ENCODE data around the gene CADM2. TPM values are rescaled to one million over a fixed set of nuclear protein-coding genes. Genes with fewer than 3 reads are reported as not detected.

CADM2 gene
- total RNA-seq, 1 experiment from 2014 or later, result not detected

DNA sequence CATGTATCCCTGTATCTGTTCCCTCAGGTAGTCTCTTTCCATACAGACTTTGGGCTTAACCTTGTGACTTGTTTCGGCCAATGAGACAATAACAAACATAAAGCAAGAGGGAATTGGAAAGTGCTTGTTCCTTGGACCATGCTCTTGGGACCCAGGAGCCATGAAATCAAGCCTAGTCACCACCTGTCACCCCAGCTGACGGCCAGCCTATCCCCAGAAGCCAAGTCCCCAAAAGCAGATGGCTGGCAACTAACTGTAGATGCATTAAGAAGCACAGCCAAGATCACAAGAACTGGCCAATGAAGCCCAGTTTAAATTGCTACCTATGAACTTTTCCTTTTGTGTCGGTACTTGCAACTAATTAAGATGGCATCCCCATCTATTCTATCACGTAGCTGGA is 822.0 kb downstream of the CADM2 start:
- ATAC-seq (no peak), DNase-seq (ENCODE audit: low read depth, low spot score) (no peak)
- RAD21 ChIA-PET (ENCODE audit: low non-redundant PET in 1 of 2, low total read pairs in 2 of 2, uncharacterized antibody in 2 of 2, unreplicated experiment in 2 of 2), result no interaction called here
- no peak for TF ChIP-seq FOSL1 (IDR thresholded peaks at IDR 0.05; ENCODE audit: low read depth)
- TF ChIP-seq, protein P1, sequence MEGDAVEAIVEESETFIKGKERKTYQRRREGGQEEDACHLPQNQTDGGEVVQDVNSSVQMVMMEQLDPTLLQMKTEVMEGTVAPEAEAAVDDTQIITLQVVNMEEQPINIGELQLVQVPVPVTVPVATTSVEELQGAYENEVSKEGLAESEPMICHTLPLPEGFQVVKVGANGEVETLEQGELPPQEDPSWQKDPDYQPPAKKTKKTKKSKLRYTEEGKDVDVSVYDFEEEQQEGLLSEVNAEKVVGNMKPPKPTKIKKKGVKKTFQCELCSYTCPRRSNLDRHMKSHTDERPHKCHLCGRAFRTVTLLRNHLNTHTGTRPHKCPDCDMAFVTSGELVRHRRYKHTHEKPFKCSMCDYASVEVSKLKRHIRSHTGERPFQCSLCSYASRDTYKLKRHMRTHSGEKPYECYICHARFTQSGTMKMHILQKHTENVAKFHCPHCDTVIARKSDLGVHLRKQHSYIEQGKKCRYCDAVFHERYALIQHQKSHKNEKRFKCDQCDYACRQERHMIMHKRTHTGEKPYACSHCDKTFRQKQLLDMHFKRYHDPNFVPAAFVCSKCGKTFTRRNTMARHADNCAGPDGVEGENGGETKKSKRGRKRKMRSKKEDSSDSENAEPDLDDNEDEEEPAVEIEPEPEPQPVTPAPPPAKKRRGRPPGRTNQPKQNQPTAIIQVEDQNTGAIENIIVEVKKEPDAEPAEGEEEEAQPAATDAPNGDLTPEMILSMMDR (IDR thresholded peaks at IDR 0.05 in 2 of 3, conservative IDR thresholded peaks at IDR 0.05 in 1 of 3; ENCODE audit: borderline replicate concordance in 1 of 3, insufficient read depth in 1 of 3, low read depth in 2 of 3, low read length in 2 of 3), result no peak
- no peak for TF ChIP-seq SRF (IDR thresholded peaks at IDR 0.05; ENCODE audit: low read depth)
- no peak for TF ChIP-seq ZFX (IDR thresholded peaks at IDR 0.05)
- no peak for TF ChIP-seq YY1 (IDR thresholded peaks at IDR 0.05; ENCODE audit: extremely low read depth, insufficient replicate concordance, low read depth, low read length)
- TF ChIP-seq, protein P2, sequence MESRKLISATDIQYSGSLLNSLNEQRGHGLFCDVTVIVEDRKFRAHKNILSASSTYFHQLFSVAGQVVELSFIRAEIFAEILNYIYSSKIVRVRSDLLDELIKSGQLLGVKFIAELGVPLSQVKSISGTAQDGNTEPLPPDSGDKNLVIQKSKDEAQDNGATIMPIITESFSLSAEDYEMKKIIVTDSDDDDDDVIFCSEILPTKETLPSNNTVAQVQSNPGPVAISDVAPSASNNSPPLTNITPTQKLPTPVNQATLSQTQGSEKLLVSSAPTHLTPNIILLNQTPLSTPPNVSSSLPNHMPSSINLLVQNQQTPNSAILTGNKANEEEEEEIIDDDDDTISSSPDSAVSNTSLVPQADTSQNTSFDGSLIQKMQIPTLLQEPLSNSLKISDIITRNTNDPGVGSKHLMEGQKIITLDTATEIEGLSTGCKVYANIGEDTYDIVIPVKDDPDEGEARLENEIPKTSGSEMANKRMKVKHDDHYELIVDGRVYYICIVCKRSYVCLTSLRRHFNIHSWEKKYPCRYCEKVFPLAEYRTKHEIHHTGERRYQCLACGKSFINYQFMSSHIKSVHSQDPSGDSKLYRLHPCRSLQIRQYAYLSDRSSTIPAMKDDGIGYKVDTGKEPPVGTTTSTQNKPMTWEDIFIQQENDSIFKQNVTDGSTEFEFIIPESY (IDR thresholded peaks at IDR 0.05; ENCODE audit: extremely low read depth, insufficient replicate concordance, low read length), result no peak
- TF ChIP-seq JUND (IDR thresholded peaks at IDR 0.05), result no peak
- TF ChIP-seq, protein P3, sequence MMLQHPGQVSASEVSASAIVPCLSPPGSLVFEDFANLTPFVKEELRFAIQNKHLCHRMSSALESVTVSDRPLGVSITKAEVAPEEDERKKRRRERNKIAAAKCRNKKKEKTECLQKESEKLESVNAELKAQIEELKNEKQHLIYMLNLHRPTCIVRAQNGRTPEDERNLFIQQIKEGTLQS (IDR thresholded peaks at IDR 0.05), result no peak
- no peak for TF ChIP-seq EGR1 (IDR thresholded peaks at IDR 0.05; ENCODE audit: low read depth)
- TF ChIP-seq, protein P4, sequence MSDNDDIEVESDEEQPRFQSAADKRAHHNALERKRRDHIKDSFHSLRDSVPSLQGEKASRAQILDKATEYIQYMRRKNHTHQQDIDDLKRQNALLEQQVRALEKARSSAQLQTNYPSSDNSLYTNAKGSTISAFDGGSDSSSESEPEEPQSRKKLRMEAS (IDR thresholded peaks at IDR 0.05), result no peak
- H3K4me2 ChIP-seq (ENCODE audit: low read length), result no peak overlapping the region
- no peak overlapping the region for H3K9ac ChIP-seq (ENCODE audit: low read length)
- H3K27ac ChIP-seq (ENCODE audit: low read depth, low read length), result no peak overlapping the region
- H3K36me3 ChIP-seq (ENCODE audit: control insufficient read depth in 1 of 2, insufficient read depth in 2 of 2, low read length in 2 of 2), result no peaks in the 10 kb centered on the region
- H3K4me1 ChIP-seq (ENCODE audit: control insufficient read depth in 1 of 2, insufficient read depth in 2 of 2, low read length in 2 of 2), result no peaks in the 10 kb centered on the region; a peak in 1 of 4 replicates
- no TSS peak for BruUV-seq (replicated peaks)
- H3K27me3 ChIP-seq (ENCODE audit: insufficient read depth, low read length), result no peaks in the 10 kb centered on the region
- no peaks in the 10 kb centered on the region for H3K9me2 ChIP-seq (ENCODE audit: insufficient read depth)
- POLR2A ChIA-PET, result no interaction called here
- CTCF ChIA-PET, result no interaction called here
- no peaks in the 10 kb centered on the region for H4K20me1 ChIP-seq (ENCODE audit: insufficient read depth)
- peaks cover 10 to 46% of the 10 kb centered on the region in 2 experiments; a peak in 2 of 4 replicates for H3K9me3 ChIP-seq (ENCODE audit: control insufficient read depth in 1 of 2, insufficient read depth in 1 of 2, low read depth in 1 of 2, low read length in 2 of 2)
- H2AFZ ChIP-seq (ENCODE audit: low read depth, low read length, poor library complexity, severe bottlenecking), result no peak overlapping the region
- no peak overlapping the region for H3K4me3 ChIP-seq (replicated peaks in 1 of 2; ENCODE audit: low read depth in 1 of 2, low read length in 2 of 2)
- no peaks in the 10 kb centered on the region for H3K79me2 ChIP-seq (ENCODE audit: insufficient read depth, low read length)
- intact Hi-C loops (cut with micrococcal nuclease), result no loop called here
